GM19372 (cell line): ENCODE data around the gene HRH3.

ENCODE experiments used
- ATAC-seq: cut with Tn5 transposase; IDR thresholded peaks from one replicate; pipeline ENCODE4 v1.9.1; 2021; ENCODE audit warnings: mild to moderate bottlenecking, low read depth, moderate library complexity; ENCODE audit not compliant: unreplicated experiment

The HRH3 gene

DNA sequence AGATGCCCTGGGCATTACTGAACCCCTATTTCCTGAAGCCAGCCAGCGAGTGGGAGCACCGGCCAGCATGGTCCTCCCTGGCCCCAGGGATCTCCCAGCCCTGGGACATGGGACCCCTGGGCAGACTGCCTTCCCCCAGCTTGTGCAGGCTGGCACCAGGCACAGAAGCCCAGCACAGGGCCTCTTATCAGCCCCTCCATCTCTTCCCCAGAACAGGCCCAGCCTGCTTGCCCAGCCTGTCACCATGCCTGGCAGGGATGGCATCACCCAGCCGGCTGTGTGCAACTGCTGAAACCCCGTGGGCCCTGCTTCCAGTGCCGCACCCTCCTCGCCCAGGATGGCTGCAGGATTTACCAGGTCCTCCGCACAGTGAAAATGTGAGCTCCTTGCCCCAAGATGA lies 12.1 kb upstream of the HRH3 start:
- ATAC-seq = no peak

DNA sequence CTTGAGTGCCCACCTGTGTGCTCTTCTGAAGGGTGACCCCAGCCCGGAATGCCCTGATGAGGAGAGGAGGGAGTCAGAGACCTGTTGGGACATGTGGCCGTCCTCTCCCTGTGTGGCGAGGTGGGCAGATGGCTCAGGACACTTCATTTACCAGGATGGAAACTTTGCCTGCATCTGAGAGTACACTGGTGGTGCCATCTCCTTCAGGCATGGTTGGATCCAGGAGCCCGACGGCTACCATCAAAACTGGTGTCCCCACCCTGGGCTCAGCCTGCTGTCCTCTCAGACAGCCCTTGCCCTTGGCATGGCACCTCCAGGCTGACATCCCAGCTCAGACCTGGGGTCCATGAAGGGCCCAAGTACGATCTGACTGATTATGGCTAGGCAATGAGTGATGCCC lies 11.2 kb upstream of the HRH3 start:
- ATAC-seq = no peak

DNA sequence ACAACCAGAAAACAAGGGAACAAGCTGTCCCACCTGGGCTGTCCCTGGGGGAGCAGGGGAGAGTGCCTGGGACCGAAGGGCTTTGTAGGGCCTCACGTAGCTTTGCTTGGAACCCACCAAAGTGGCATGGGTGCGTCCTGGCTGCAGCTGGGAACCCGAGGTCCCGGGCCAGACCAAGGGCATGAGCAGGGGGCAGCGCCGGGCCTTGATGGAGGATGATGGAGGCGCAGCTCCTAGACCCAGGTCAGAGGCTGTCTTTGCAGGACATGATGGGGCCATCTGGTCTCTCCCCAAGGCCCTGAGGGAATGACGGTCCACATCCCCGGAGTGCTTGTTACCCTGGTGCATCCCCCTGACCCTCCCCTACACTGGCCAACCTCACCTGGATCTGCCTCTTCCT lies 10.6 kb upstream of the HRH3 start:
- ATAC-seq = no peak

DNA sequence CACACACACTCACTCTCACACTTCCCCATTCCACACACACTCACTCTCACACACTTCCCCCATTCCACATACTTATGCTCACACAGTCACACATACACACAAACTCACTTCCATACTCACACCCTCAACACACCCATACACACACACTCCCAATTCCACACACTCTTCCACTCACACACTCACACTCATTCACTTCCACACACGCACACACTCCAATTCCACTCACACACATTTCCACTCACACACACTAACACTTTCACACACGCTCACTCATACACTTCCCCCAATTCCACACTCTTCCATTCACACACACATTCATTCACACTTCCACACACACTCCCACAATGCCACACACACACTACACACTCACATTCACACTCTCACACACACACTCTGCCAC lies 10.2 kb upstream of the HRH3 start:
- ATAC-seq = no peak

DNA sequence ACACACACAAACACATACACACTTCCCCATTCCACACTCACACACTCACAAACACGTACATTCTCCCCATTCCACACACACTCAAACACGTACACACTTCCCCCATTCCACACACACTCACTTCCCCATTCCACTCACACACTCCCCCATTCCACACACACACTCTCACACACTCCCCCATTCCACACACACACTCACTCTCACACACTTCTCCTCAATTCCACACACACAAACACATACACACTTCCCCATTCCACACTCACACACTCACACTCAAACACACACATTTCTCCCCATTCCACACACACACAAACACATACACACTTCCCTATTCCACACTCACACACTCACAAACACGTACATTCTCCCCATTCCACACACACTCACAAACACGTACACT lies 9.6 kb upstream of the HRH3 start:
- no peak for ATAC-seq

DNA sequence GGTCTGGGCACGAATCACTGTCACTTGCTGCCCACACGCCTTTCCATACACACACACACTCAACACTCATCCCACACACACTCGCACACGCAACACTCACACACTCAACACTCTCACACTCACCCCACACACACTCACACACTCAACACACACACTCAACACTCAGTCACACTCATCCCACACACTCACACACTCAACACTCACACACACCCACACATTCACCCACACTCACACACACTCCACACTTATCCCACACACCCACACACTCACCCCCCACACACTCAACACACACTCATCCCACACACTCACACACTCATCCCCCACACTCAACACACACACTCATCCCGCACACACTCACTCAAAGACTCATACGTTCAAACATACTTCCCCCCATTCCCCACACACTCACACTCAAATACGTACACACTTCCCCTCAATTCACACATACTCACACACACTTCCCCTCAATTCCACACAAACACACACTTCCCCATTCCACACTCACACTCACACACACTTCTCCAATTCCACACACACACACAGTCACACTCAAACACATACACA lies 9.0 kb upstream of the HRH3 start:
- no peak for ATAC-seq

DNA sequence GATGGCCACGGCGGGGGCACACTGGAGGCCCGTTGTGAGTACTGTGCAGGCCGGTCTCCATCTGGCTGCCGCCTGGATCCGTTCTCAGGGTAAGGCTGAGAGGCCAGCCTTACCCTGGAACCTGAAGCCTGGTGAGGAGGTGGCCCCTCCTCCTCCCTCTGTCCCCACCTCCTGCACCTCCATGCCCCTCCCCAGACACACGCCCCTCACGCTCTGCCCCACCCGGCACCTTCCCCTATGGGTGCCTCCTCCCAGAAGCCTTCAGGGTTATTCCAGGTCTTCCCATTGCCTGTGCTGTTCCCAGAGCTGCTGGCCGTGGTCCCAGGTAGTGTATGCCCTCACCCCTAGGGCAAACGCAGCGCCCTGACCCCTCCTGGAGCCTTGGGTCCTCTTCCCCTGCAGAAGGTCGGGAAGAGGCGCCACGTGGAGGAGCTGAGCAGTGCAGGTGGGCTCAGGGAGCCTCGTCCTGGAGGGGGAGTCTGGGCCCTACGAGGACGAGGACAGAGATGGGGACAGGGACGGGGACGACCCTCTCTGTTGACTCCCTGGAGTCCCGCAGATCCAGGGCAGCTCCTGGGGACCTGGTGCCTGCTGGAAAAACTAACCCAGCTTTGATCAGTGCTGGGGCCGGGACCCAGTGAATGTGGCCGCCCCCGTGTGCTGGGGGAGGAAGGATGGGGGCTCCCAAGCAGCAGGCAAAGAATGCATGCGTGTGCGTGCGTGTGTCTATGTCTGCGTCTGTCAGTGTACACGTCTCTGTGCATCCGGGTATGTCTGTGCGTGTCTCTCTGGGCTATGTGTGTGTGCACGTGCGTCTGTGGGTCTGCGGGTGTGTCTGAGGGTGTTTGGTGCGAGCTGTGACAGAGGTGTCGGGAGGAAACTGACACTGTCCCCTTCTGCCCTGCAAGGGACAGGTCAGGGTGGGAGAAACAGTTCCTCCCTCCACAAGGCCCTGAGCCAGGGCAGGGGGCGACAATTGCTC lies 8.2 kb upstream of the HRH3 start:
- no peak for ATAC-seq

DNA sequence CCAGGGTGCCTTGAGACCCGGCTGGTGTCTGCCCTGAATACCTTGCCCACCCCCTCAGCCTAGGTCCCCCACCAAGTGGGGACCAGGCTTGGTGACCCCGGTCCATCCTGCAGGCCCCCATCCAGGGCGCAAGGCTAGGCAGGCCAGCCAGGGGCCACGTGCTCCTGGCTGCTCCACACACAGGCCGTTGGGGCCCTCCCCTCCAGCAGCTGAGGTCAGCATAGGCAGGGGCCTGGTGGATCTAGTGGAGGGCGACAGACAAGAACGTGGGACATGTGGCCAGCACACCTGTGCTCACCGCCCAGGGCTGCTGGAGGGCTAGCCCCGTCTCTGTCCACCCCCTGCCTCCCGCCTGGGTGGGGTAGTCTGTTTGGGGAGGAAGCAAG lies 7.5 kb upstream of the HRH3 start:
- ATAC-seq = no peak

DNA sequence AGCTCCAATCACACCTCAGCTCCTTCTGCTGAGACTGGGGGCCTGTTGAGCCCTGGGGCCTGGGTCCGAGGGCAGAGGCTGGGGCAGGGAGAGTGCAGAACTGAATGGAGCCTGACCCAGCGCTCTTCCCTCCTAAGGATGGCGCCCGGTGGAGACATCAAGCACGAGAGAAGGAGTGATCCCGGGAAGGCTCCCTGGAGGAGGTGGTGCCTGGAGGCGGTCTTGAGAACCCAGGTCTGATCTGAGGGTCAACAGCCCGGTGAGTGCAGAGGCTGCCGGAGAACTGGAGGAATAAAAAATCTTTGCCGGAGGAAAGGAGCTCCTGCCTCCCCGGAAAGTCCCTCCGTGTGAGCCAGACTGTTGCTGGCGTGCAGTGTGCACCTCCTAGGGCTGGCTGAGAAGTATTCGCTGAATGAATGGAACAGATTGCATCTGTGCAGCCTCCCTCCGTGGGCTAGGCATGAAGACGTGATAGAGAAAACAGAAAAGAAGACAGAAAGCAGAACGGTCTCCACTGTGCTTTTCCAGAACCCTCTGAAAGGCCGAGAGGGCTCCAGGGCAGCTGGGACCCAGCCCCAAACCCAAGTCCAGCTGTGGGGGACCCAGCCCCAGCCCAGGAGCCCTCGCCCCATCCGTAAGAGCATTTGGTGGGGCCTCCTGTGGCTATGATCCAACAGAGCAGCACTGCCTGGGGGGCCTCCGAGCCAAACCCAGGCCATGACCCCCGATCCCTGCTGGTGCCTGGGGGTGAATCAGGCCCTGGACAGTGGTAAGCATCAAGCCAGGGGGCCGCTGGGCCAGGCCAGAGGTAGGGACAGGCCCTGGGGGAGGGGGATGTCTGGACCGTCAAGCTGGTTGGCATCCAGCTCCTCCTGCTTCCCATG lies 6.9 kb upstream of the HRH3 start:
- no peak for ATAC-seq

DNA sequence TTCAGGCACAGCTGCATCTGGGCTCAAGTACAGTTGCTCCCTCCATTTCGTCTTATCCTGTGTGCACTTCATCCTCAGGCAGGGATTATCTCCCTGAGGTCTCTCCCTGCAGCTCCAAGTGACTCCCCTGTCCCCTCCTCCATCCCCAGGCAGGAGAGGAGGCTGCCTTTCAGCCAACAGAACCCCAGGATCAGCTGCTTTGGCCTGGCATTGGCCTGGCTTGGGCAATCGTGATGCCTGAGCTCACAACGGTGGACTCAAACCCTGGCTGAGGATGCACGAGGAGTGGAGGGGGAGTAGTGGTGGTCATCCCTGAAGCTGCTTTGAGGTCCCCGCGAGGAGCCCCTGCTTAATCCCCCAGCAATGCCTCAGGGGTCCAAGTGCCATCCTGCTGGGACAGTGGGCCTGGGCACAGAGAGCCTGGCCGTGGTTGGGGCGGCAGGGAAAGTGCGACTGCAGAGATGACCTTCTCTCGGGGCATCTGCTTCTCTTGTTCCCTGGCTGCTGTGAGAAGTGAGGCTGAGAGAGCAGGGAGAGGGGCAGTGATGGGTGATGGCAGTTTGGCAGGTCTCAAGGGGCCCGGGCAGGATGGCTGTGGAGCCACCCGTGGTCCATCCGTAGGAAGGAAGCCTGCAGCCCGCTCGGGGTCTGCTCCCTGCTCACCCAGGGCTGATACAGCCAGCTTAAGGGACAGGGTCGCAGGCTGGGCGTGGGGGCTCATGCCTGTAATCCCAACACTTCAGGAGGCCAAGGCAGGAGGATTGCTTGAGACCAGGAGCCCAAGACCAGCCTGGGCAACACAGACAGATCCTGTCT lies 6.0 kb upstream of the HRH3 start:
- ATAC-seq = no peak

DNA sequence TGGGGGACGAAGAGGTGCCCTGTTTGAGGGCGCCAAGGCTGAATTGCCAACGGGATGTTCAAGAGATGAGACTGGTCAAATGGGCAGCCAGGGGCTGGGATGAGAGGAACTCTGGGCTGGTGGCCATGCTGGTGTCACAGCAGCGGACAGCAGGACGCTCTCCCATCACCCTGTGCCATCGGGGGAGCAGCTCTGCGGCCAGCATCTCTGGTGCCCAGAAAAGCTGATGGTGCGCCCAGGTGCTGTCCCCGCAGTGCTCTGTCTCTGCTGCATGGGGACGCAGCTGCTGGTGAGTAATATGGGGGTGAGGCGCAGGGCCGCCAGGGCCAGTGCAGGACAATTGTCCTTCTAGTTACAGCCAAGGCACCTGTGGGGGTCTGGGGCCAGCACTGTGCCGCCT lies 4.9 kb upstream of the HRH3 start:
- ATAC-seq = no peak

DNA sequence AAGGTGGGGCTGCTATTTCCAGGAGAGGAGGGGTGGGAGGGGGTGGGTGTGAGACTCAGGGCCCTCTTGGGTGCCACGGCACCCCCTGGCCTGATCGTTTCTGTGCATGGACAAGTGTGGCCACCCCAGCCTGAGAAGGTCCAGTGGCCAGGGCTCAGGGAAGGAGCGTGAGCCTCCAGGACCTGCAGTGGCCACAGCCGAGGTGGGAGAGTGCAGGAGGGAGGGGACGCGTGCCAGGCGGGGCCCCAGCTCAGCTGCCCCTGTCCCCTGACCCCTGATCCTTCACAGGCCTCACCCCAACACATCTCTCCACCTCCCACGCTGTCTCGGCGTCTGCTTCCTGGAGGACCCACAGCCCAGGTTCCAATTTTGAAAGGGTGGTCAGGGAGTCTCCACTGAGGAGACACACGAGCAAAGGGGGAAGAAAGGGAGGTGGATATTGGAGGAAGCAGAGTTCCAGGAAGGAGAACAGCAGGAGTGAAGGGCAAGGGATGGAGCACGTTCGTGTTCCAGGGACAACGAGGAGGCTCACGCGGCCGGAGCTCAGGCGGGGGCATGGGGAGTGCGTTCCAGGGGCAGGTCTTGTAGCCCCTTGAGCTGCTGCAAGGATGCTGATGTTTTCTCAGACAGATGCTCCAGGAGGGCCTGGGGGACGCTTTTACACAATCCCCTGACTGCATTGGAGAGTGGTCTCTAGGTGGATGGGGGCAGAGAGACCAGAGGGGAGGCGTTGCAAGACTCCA lies 4.2 kb upstream of the HRH3 start:
- ATAC-seq = no peak

DNA sequence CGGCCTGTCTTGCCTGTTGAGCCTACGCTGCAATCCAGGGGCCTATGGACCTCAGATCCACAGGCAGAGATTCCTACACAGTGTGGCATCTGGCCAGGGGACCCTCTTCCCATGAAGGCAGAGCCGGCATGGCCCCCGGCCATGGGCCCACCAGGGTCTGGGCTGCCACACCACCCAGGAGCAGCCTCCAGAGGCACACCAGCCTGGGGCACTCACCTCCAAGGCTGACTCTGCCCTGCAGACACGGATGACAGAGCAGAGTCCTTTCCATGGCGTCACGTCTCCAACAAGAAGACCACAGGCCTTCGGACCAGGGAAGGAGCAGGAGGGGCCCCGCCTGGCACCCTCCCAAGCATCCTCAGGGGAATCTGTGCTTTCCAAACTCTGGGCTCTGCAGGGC lies 3.5 kb upstream of the HRH3 start:
- ATAC-seq = no peak

DNA sequence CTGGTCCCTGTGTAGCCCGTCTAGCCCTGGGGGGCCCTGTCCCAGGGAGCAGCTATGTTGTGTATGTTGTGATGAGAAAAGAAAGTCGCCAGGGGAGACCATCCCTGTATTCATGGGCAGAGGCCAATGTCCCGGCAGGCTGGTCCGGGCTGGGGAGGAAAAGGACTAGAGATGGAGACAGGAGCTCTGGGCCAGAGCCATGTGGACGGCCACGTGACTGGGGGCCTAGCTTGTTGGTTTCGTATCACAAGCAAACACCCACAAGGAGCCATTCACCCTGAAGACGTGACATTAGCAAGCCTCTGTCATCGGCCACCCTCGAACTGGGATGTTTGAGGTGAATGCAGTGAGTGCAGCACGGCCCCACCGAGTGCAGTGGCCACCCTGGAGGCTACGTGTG lies 2.9 kb upstream of the HRH3 start:
- no peak for ATAC-seq

DNA sequence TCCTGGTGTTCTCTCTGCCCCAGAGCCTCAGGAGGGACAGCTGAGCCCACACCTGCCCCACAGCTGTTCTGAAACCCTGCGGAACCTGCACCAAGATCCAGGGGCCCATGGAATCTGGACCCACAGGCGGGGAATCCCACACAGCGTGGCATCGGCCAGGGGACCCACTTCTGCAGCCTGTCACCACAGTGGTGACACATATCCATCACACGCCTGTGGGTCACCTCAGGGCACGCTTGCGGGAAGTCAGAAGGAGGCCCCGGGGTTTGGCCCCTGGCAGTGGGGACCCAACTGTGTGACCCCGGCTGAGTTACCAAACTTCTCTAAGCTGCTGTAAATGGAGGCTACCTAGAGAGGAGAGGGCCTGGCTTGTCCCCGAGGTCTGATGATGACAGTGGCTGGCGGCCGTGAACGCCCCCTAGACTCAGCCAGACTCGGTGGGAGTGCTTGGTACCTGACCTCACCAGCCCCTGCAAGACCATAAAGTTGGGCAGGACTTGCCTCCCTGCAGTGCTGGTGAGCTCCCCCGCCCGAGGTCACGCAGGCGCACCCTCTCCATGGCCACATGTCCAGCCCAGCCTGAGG lies 2.3 kb upstream of the HRH3 start:
- ATAC-seq = no peak

DNA sequence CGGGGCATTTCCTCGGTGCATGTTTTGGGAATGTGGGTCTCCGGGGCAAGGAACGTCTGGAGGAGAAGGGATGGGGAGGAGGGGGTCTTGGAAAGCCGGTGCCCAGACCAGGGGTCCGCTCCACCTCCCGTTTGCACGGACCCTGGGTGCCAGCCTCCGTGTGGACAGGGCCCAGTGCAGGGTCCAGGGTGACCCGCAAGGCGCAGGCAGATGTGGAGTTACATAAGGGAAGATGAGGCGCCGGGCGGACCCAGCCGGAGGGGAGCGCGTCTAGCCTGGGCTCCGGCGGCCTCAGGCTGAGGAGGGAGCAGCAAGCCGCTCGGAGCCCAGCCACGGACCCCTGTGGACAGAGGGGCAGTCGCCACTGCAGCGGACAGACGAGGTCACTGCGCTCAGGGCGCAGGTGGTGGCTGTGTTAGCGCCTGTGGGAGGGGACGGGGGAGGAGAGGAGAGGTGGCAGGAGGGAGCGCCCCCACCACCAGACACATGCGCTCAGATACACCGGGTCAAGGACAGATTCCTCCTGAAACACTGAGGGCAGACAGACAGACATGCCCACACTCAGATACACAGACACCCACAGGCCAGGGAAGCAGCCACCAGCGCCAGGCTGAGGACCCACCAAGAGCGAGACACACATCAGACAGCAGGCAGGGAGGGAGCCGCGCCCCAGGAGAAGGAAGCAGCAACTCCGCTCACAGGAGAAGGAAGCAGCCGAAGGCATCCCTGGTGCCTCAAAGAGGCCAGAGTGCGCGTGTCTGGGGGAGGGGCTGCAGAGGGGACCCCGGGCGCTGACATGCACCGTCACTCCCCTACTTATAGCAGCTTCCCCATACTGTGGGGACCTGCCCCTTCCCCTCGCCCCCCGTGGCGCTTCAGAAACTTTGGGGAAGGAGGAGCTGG lies 839 bp upstream of the HRH3 start:
- no peak for ATAC-seq

DNA sequence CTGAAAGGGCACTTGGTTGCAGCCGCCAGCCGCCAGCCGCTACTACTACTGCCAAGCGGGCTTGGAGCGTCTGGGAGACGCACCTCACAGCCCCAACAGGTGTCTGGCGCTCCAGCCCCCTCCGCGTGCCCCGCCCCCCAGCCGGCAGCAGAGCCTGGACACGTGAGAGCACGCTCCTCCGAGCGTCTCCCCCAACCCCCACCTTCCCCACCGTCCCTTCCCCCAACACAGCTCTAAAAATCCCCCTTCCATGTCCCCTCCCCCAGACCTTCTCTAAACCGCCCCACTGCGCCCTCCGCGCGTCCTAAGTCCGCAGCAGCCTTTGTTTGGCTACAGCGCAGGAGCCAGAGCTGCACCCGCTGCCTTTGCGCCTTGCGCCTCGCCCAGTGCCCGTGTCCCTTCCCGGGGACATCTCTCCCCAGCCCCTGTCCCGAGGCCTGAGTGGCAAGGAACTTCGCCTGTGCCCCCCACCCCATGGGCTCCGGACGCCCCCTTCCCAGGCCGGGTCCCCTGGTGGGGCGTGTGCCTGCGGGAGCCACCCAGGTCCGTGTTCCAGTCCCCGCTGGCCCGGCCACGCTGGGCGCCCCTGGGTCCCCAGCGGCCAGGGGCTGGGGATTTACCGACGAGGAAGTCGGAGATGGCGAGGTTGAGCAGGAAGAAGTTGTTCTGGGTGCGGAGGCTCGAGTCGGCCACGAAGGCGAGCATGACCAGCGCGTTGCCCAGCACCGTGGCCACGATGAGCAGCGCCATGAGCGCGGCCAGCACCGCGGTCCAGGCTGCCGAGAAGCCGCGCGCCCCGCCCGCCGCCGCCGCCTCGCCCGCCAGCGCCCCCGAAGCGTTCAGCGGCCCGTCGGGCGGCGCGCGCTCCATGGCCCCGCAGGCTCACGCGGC lies 732 bp downstream of the HRH3 start:
- ATAC-seq = no peak
